ENCODE results near the gene RMRP.
"Not testable (repeated sequence)": the region's sequence is repeated elsewhere in the genome, so short reads cannot be mapped to it uniquely, and the experiment has no call there.

RMRP gene

GRCh38 chr9:35664531-35665470 lies 7.0 kb upstream of the RMRP start, which contains the start of gene ARHGEF39:
Gene ARHGEF39 (minus strand): TSS chr9:35665195. CDS start chr9:35665169, 26 bp downstream.
- DNase-seq (ENCODE audit: low read depth), result peak; percentile 31

- no peak for DNase-seq (ENCODE audit: low read depth)
Observed at GRCh38 chr9:35662437-35662836, 4.6 kb upstream of the RMRP start.

DNA sequence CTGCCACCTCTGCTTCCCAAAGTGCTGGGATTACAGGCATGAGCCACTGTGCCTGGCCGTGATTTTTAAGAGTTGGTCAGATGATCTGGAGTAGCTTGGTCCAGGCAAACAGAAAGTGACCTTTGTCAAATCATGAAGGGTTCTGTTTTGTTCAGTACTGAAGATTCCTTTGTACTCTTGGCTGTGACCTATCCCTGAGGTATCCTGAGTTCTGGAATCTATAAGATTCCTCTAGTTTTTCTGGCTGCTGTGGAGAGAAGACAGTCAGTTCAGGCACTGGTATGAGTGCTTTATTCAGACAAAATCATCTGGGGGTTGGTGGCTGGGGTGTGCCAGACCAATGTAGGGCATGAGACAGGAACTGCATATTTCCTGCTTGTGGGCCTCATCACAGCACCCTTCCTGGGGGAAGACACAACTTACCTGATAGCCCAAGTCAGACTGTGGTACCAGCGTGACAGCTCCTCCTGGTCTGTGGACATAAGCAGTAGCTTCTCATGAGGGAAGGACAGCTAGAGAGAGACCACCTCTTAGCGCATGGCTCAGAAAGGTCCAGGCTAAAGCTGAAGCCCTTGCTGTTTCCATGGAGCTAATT lies 4.0 kb upstream of the RMRP start:
- no peak for DNase-seq (ENCODE audit: low read depth)

DNA sequence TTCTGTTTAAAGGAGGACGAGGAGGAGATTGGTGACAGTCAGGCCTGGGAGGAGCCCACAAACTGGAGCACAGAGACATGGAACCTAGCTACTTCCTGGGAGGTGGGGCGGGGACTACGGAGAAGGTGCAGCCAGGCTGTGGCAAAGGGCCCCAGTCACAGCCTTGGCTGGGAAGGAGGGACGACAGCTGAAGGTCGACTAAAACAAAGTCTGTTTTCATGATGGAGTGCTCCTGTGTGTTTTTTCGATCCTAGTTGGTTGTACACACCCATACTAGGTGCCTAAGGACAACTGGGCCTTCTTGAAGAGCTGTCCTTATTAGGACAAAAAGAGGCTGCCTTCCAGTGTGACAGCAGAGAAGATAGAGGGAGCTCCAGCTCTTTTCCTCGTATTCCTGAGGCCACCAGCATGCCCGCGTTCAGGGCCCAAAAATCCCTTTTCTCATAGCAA lies 3.2 kb upstream of the RMRP start:
- DNase-seq (ENCODE audit: low read depth), result no peak

DNA sequence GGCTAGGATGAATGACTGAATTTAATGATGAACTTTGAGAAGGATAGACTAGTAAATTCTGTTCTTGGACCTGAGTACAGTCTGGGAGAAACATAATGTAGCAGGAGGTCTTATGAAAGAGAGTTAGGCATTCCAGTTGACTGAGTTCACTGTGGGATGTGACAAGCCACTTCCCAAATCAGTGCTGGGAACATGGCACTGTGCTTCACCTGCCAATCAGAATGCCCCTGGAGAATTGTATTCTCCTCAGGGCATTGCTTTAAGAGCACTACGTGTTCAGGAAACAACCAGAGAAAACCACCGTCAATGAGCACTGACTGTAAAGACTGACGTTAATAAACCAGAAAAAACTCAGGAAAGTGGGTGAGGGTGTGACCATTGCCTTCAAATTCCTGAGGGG lies 1.5 kb upstream of the RMRP start:
- DNase-seq (ENCODE audit: low read depth), result no peak

DNA sequence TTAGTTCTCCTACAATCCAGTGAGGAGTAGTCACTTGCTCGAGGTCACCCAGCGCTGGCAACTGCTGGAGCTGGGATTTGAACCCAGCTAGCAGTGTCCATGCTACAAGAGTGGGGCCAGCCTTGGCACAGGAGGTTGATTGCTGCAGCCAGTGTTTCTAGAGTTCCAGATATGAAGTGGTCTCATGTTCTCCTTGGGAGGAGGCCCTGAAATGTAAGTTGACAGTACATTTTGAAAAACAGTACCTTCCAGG lies 1.1 kb upstream of the RMRP start:
- no peak for DNase-seq (ENCODE audit: low read depth)

GRCh38 chr9:35658137-35658967 lies 533 bp upstream of the RMRP start, which contains the start of gene CCDC107:
Gene CCDC107 (plus strand): TSS chr9:35658292. CDS start chr9:35658380, 88 bp downstream.
- peak; percentile 70 for DNase-seq (ENCODE audit: low read depth)

- DNase-seq (ENCODE audit: low read depth), result no peak
Observed at GRCh38 chr9:35656831-35657545, 831 bp downstream of the RMRP start.

DNA sequence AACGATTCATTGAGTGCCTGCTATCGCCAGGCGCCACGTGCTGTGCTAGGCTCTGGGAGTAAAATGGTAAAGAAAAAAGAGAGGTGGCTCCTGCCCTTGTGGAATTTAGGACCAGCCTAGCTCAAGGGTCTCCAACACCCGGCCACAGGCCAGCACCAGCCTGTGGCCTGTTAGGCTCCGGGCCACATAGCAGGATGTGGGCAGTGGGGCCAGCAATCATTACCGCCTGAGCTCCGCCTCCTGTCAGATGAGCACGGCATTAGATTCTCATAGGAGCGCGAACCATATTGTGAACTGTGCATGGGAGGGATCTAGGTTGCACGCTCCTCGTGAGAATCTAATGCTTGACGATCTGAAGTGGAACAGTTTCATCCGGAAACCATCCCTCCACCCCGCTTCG lies 1.5 kb downstream of the RMRP start:
- no peak for DNase-seq (ENCODE audit: low read depth)

GRCh38 chr9:35653611-35654010 lies 4.2 kb downstream of the RMRP start:
- no peak for DNase-seq (ENCODE audit: low read depth)

DNA sequence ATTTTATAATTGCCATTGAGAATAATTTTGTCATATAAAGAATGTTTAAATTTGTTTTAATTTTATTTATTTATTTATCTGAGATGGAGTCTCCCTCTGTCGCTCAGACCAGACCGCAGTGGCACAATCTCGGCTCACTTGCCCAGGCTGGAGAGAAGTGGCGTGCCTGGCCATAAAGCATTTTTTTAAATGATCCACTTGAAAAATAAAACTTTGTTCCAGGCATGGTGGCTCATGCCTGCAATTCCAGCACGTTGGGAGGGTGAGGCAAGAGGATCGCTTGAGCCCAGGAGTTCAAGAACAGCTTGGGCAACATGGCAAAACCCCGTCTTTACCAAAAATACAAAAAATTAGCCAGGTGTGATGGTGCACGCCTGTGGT lies 5.0 kb downstream of the RMRP start:
- DNase-seq (ENCODE audit: low read depth), result no peak

DNA sequence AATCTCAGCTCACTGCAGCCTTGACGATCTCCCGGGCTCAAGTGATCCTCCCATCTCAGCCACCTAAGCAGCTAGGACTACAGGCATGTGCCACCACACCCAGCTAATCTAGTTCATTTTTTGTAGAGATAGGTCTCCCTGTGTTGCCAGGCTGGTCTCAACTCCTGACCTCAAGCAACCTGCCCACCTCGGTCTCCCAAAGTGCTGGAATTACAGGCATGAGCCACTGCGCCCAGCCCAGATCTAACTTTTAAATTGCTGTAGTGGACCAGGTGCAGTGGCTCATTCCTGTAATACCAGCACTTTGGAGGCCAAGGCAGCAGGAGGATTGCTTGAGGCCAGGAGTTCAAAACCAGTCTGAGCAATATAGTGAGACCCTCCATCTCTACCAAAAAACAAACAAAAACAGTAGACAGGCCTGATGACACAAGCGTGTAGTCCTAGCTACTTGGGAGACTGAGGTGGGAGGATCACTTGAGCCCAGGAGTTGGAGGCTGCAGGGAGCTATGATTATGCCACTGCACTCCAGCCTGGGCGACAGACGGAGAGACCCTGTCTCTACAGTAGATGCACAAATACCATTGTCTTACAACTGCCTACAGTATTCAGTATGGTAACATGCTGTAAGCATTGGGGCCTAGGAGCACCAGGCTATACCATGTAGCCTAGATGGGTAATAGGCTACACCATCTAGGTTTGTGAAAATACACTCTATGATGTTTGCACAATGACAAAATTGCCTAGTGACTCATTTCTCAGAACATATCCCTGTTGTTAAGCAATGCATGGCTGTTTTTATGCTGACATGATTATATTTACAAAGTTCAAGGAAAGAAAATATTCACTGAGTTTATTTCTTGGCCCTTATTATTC lies 5.6 kb downstream of the RMRP start:
- DNase-seq (ENCODE audit: low read depth), result no peak

DNA sequence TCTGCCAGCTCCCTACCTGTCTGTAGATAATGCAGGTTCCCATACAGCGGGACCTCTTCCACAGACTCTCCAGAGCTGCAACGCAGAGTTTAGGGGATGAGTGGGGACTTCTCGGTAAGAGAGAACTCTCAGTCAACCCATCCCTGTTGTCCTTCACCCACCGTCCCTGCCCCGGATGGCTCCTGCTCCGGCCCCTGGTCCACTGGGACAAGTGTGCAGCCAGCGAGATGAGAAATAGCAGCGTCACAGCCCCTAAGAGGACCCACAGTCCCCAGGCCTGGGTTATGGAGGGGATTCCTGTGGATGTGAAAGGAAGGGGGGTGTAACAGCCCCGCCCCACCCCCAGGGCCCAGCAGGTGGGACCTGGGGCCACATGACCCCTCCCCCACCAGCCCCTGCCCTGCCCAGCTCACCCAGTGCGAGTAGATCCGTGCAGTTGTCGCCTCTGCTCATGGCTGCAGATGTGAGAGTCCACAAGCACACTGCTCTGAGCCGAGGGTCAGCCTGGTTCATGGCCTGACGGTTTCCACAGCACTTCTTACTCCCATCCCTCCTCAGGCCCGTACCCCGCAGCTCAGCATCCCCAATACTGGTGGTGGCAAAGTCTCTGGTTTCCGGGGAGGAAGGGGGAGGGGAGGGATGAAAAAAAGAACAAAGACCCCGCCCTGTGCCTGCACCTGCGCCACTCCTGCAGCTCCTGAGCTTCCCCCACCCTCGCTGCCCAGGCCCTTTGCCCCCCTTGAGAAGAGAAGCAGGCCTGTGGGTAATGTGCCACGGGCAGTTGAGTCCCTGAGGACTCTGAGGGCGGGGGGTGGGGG lies 7.3 kb downstream of the RMRP start, which contains the start of gene SIT1:
SIT1 (minus strand) TSS at position 591 of the 818 bp plus-strand sequence; CDS start at position 513, 78 bp downstream.
- no peak for DNase-seq (ENCODE audit: low read depth)

DNA sequence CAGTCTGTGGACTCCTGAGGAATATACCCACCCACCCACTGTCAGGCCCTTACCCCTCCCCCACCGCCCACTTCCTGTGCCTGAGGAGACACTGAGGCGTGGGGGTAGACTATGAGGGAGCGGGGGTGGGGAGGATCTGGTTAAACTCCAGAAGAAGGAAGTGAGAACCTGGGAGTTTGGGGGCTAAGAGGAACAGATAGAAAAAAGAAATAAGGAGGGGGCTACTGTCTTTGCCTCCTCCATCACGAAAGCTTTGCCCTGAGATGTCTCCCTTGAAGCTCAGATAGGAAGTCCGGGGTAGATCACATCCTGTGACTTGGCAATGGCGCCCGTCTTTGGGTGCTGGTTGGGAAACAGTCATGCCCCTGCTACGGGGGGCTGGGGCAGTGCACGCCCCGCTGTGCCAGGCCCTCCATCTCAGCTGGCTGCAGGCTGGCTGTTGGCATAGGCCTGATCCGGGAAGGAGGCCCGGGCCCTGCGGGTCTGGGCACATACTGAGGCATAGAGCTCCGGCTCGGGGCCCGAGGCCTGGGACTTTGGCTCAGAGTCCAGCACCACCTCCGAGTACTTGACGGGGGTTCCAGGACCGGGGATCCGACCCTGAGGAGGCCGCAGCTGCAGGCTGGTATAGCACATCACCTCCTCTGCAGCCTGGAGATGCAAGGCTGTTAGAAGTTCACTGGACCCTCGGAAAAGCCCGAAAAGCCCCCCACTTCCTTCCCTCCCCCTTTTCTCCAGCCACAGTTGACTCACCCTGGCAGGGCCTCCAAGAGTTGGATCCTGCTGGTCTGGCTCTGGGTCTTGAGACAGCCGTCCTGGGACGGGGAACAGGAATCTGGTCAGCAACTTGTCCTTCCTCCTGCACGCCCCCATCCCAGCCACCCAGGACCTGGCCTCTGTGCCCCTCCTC lies 8.1 kb downstream of the RMRP start:
- DNase-seq (ENCODE audit: low read depth), result peak; percentile 43

- DNase-seq (ENCODE audit: low read depth), result peak; percentile 83
Observed at GRCh38 chr9:35646533-35647265, 11.1 kb downstream of the RMRP start.

- no peak for DNase-seq (ENCODE audit: low read depth)
Observed at GRCh38 chr9:35646153-35646532, 11.7 kb downstream of the RMRP start.

DNA sequence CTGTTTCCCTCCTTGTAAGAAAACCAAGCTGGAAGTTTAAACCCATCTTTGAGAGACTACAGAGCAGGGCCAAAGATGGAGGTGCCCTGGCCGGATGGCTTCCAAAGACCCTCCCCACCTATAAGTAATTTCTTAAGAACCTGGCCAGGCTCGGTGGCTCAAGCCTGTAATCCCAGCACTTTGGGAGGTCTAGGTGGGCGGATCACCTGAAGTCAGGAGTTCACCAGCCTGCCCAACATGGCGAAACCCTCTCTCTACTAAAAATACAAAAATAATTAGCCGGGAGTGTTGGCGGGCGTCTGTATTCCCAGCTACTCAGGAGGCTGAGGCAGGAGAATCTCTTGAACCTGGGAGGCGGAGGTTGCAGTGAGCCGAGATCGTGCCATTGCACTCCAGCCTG lies 12.1 kb downstream of the RMRP start:
- not testable (repeated sequence) for DNase-seq (ENCODE audit: low read depth)

DNA sequence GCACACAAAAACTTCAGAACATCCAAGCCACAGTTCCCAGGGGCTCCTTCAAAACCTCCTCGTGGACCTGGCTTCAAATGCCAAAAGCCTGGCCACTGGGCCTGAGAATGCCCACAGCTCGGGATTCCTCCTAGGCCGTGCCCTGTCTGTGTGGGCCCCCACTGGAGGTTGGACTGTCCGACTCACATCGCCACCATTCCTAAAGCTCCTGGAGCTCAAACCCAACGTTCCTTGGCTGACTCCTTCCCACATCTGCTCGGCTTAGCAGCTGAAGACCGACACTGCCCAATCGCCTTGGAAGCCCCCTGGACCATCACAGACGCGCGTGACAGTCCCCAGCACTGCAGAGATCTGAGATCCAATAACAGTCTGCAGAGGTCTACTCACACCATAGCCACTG lies 14.8 kb downstream of the RMRP start:
- DNase-seq (ENCODE audit: low read depth), result no peak
